ENCODE data around the gene STRN4. TPM values are rescaled to one million over a fixed set of nuclear protein-coding genes. Genes with fewer than 3 reads are reported as not detected.

The STRN4 gene
- total RNA-seq, 2 donors from 2014 or later = 142 to 155 TPM

- Histone ChIP-seq H3K4me3 (ENCODE audit: low read length) (peak overlapping the region; percentile 93), H3K27ac (ENCODE audit: low read depth, low read length) (peak overlapping the region; percentile 47), H3K9ac (ENCODE audit: extremely low read depth, low read length, poor library complexity, severe bottlenecking) (peak overlapping the region; percentile 77), H3K36me3 (ENCODE audit: control insufficient read depth, insufficient read depth, low read length) (peaks cover 9% of the 10 kb centered on the region), H3K9me3 (ENCODE audit: control insufficient read depth, low read length) (no peaks in the 10 kb centered on the region), H3K4me1 (ENCODE audit: control insufficient read depth, insufficient read depth, low read length) (peaks cover 2% of the 10 kb centered on the region), H3K27me3 (ENCODE audit: control insufficient read depth, insufficient read depth, low read length, poor library complexity, severe bottlenecking) (peaks cover 10% of the 10 kb centered on the region)
- DNase-seq = no peak
- peak overlapping the region; percentile 91 for H3K27ac Mint-ChIP-seq
- peaks cover 36% of the 10 kb centered on the region for H3K27me3 Mint-ChIP-seq (ENCODE audit: insufficient read depth)
- no peaks in the 10 kb centered on the region for H3K9me3 Mint-ChIP-seq
- 0 to 1% methylated on average over 4 to 5 of the region's 5 CpGs for WGBS, 2 experiments (ENCODE audit: insufficient coverage in 1 of 2, insufficient read length in 1 of 2)
- TF ChIP-seq, protein P1, sequence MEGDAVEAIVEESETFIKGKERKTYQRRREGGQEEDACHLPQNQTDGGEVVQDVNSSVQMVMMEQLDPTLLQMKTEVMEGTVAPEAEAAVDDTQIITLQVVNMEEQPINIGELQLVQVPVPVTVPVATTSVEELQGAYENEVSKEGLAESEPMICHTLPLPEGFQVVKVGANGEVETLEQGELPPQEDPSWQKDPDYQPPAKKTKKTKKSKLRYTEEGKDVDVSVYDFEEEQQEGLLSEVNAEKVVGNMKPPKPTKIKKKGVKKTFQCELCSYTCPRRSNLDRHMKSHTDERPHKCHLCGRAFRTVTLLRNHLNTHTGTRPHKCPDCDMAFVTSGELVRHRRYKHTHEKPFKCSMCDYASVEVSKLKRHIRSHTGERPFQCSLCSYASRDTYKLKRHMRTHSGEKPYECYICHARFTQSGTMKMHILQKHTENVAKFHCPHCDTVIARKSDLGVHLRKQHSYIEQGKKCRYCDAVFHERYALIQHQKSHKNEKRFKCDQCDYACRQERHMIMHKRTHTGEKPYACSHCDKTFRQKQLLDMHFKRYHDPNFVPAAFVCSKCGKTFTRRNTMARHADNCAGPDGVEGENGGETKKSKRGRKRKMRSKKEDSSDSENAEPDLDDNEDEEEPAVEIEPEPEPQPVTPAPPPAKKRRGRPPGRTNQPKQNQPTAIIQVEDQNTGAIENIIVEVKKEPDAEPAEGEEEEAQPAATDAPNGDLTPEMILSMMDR (conservative IDR thresholded peaks at IDR 0.05) = no peak
- peaks cover 23% of the 10 kb centered on the region for H3K4me1 Mint-ChIP-seq
- peak overlapping the region; percentile 85 for H3K4me3 Mint-ChIP-seq
- H3K36me3 Mint-ChIP-seq (ENCODE audit: low read depth) = peaks cover 27% of the 10 kb centered on the region
Measured at GRCh38 chr19:46787040-46787330, 40.7 kb upstream of the STRN4 start.

DNA sequence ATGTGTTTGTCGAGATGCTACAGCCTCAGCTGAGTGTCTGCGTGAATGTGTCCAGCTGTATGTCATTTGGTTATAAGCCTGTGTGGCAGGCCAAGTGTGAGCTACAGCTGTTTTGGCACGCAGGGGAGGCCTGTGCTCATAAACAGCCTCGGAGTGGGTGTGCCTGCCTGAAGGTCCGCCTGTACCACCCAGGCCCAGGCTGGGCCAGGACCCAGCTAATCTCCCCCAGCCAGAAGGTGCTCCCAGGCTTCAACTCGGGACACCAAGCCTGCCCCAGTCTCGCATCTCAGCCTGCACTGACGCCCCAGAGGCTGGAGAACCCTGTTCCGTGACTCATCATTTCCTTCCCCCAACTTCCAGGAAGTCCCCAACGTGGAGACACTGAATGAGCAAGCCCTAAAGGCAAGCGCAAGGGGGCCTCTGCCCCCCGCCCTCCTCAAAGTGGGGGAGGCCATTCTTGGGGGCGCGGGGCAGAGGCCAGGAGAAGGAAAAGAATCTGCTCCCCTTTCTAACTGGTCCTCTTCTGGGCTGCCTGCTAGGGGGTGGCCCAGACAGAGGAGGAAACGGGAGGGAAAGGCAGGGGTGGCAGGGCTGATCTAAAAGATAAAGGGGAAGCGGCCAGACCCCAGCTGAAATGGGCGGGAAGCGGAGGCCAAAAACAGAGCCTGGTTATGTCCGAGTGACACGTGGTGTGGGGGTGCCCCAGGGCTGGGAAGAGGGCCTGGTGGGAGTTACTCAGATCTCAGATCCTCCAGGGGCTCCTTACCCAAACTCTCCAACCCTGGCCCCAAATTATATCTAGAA, 40.2 kb upstream of the STRN4 start:
- peaks cover 23% of the 10 kb centered on the region for H3K4me1 Mint-ChIP-seq
- peak overlapping the region; percentile 85 for H3K4me3 Mint-ChIP-seq
- TF ChIP-seq, protein P1 (conservative IDR thresholded peaks at IDR 0.05) = no peak
- peak overlapping the region; percentile 93 for H3K4me3 ChIP-seq (ENCODE audit: low read length)
- peak overlapping the region; percentile 52 for H3K27ac ChIP-seq (ENCODE audit: low read depth, low read length)
- H3K36me3 Mint-ChIP-seq (ENCODE audit: low read depth) = peaks cover 32% of the 10 kb centered on the region
- peaks cover 32% of the 10 kb centered on the region for H3K27me3 Mint-ChIP-seq (ENCODE audit: insufficient read depth)
- no peaks in the 10 kb centered on the region for H3K9me3 ChIP-seq (ENCODE audit: control insufficient read depth, low read length)
- peaks cover 2% of the 10 kb centered on the region for H3K4me1 ChIP-seq (ENCODE audit: control insufficient read depth, insufficient read depth, low read length)
- peaks cover 8% of the 10 kb centered on the region for H3K27me3 ChIP-seq (ENCODE audit: control insufficient read depth, insufficient read depth, low read length, poor library complexity, severe bottlenecking)
- peaks cover 14% of the 10 kb centered on the region for H3K36me3 ChIP-seq (ENCODE audit: control insufficient read depth, insufficient read depth, low read length)
- no peaks in the 10 kb centered on the region for H3K9me3 Mint-ChIP-seq
- H3K27ac Mint-ChIP-seq = peak overlapping the region; percentile 91
- H3K9ac ChIP-seq (ENCODE audit: extremely low read depth, low read length, poor library complexity, severe bottlenecking) = peak overlapping the region; percentile 77
- peak; percentile 78 for DNase-seq
- 16 to 18% methylated on average over 12 to 20 of the region's 20 CpGs for WGBS, 2 experiments (ENCODE audit: insufficient coverage in 1 of 2, insufficient read length in 1 of 2)

DNA sequence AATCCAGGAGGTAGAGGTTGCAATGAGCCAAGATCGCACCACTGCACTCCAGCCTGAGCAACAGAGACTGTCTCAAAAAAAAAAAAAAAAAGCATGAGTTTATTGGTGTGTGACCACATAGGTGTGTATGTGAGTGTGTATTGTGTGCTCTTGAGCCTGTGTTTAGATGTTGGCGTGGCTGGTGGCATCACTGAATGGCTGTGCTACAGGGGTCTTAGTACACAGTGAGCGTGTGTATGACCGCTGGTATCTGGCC, 39.7 kb upstream of the STRN4 start:
- Histone ChIP-seq H3K9me3 (ENCODE audit: control insufficient read depth, low read length) (no peaks in the 10 kb centered on the region), H3K27ac (ENCODE audit: low read depth, low read length) (peak overlapping the region; percentile 52), H3K4me1 (ENCODE audit: control insufficient read depth, insufficient read depth, low read length) (peaks cover 2% of the 10 kb centered on the region), H3K27me3 (ENCODE audit: control insufficient read depth, insufficient read depth, low read length, poor library complexity, severe bottlenecking) (peaks cover 8% of the 10 kb centered on the region), H3K36me3 (ENCODE audit: control insufficient read depth, insufficient read depth, low read length) (peaks cover 14% of the 10 kb centered on the region), H3K9ac (ENCODE audit: extremely low read depth, low read length, poor library complexity, severe bottlenecking) (no peak overlapping the region), H3K4me3 (ENCODE audit: low read length) (peak overlapping the region; percentile 93)
- Mint-ChIP-seq H3K4me1 (peaks cover 23% of the 10 kb centered on the region), H3K36me3 (ENCODE audit: low read depth) (peaks cover 34% of the 10 kb centered on the region), H3K27me3 (ENCODE audit: insufficient read depth) (peaks cover 27% of the 10 kb centered on the region), H3K27ac (peak overlapping the region; percentile 91), H3K4me3 (peak overlapping the region; percentile 85), H3K9me3 (no peaks in the 10 kb centered on the region)
- TF ChIP-seq, protein P1 (conservative IDR thresholded peaks at IDR 0.05) = no peak
- DNase-seq = no peak
- 79 to 89% methylated on average over 3 to 4 of the region's 4 CpGs for WGBS, 2 experiments (ENCODE audit: insufficient coverage in 1 of 2, insufficient read length in 1 of 2)

All from endodermal cell (in vitro differentiated cells).